A172 (cell line): ENCODE measurements around the gene KRTAP10-5. TPM values are rescaled to one million over a fixed set of nuclear protein-coding genes. Genes with fewer than 3 reads are reported as not detected.
"Not testable (repeated sequence)": the region's sequence is repeated elsewhere in the genome, so short reads cannot be mapped to it uniquely, and the experiment has no call there.

Experiments
- DNase-seq: peaks from one replicate; pipeline ENCODE4 v3.0.0-alpha.2; 2015; ENCODE audit warnings: low spot score
- total RNA-seq: library from RNA; depleted of rRNA; stranded (reverse); fragments of >200 nt; shearing (Covaris generic); gene quantifications from 2 replicates; pipeline ENCODE4 v1.2.3, GENCODE V29; 2014; rRNA removed

KRTAP10-5 gene, protein sequence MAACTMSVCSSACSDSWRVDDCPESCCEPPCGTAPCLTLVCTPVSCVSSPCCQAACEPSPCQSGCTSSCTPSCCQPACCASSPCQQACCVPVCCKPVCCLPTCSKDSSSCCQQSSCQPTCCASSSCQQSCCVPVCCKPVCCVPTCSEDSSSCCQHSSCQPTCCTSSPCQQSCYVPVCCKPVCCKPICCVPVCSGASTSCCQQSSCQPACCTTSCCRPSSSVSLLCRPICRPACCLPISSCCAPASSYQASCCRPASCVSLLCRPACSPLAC
- total RNA-seq = not detected in 2 replicates

- DNase-seq = not testable (repeated sequence)
Observed at GRCh38 chr21:44580231-44580821, at the start of gene KRTAP10-5. Gene KRTAP10-5, minus strand, starts transcription at chr21:44580604. Its CDS starts 26 bp downstream, at chr21:44580578.

- DNase-seq = no peak
Observed at GRCh38 chr21:44628707-44629391, 48.4 kb upstream of the KRTAP10-5 start.

GRCh38 chr21:44627831-44628233 lies 47.4 kb upstream of the KRTAP10-5 start:
- not testable (repeated sequence) for DNase-seq

GRCh38 chr21:44627181-44627822 lies 46.9 kb upstream of the KRTAP10-5 start:
- not testable (repeated sequence) for DNase-seq

GRCh38 chr21:44626673-44627143 lies 46.3 kb upstream of the KRTAP10-5 start, which contains the start of gene KRTAP10-9:
Gene KRTAP10-9, plus strand, starts transcription at chr21:44627093. Its CDS starts 79 bp downstream, at chr21:44627172.
- no peak for DNase-seq

- DNase-seq = no peak
Observed at GRCh38 chr21:44626262-44626661, 45.9 kb upstream of the KRTAP10-5 start.

- no peak for DNase-seq
Observed at GRCh38 chr21:44625756-44626155, 45.4 kb upstream of the KRTAP10-5 start.

GRCh38 chr21:44623575-44623974 lies 43.2 kb upstream of the KRTAP10-5 start:
- no peak for DNase-seq

DNA sequence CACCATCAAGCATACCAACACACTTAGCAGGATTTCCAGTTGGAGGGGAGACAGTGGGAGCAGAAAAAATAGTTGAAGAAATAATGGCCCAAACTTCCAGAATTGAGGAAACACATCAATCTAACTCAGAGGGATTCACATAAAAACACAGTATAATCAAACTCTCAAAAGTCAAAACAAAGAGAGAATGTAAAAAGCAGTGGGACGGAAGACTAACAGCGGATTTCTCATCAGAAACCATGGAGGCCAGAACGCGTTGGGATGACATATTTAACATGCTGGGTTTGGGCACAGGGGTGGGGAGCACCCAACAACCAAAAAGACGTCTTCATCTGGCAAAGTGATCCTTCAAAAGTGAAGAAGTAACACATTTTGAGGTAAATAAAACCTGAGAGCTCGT lies 39.5 kb upstream of the KRTAP10-5 start:
- DNase-seq = no peak

- DNase-seq = no peak
Observed at GRCh38 chr21:44618909-44619308, 38.5 kb upstream of the KRTAP10-5 start.

- DNase-seq = no peak
Observed at GRCh38 chr21:44618504-44618903, 38.1 kb upstream of the KRTAP10-5 start.

GRCh38 chr21:44617071-44617501 lies 36.7 kb upstream of the KRTAP10-5 start:
- DNase-seq = no peak

GRCh38 chr21:44616591-44616926 lies 36.2 kb upstream of the KRTAP10-5 start:
- DNase-seq = no peak

GRCh38 chr21:44615911-44616590 lies 35.6 kb upstream of the KRTAP10-5 start:
- no peak for DNase-seq

DNA sequence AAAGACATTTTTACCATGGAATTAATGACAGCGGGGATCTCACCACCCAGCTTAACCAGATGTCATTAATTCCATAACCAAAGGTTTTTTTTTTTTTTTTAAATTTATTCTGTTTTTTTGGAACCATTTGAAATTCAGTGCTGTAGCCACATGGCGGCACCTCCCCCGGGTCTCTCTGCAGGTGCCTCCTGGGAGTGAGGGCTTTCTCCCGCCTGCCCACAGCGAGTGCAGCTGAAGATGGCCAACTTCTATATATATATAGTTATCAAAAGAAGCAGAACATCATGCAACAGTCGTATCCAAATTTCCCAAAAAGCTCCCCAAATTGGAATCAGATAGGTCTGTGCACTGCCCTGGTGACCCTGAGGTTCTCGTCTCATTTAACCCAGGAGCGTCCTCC lies 35.1 kb upstream of the KRTAP10-5 start:
- DNase-seq = no peak

DNA sequence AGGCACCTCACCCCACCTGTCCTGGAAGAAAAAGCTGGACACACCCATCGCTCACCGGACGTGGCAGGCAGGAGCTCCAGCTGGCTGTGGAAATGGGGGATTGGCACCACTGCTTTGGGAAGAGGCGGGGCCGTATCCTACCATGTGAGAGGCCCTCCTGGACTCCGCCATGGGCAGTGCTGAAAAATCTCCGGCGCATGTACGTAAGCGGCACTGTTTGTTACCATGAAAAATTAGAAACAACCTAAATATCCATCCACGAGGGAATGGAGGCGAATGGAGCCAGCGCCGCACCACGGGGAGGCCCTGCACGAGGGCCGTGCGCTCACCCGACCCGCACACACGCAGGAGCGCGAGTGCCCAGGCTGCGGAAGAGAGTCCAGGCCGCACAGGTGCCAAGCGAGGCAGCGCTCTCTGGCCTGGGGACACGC lies 34.6 kb upstream of the KRTAP10-5 start:
- DNase-seq = no peak

DNA sequence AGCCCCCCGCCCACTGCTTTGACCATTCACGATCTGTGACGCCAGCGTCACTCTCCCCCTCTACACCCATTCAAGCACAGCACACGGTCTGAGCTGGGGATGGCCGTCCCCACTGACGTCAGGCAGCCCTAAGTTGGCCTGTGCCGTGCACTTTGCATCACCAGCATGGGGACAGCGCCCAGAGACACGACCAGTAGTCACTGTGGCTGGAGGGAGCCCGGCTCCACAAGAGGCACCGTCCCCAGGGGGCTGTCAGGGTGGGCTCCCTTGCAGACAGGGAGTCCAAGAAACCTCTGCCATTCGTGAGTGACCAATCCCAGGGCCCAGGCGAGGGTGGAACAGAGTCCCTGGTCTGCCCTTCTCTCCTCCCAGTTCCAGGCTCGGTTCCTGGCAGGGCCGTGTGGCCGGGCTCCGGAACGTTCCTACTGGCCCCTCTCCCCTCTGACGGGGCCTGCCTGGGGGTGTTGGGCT lies 33.8 kb upstream of the KRTAP10-5 start:
- DNase-seq = no peak

- no peak for DNase-seq
Observed at GRCh38 chr21:44613386-44614155, 33.2 kb upstream of the KRTAP10-5 start.

DNA sequence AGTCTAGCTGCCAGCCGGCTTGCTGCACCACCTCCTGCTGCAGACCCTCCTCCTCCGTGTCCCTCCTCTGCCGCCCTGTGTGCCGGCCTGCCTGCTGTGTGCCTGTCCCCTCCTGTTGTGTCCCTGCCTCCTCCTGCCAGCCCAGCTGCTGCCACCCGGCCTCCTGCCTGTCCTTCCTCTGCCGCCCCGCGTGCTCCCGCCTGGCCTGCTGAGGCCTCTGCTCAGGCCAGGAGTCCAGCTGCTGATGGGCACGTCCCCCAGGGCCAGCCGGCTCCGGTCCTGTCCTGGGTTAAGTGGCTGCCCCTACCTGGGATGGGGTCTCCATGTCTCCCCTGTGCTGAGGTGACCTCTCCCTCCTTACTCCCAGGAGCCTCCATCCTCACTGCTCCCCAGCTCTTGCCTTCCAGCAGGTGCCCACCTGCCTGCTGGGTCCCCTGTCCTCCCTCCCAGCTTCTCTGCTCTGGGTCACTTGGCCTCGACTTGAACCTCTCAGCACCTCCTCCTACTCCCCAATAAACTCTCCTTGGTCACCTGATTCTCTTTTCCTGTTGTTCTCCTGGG lies 32.3 kb upstream of the KRTAP10-5 start:
- DNase-seq = no peak

GRCh38 chr21:44612029-44612486 lies 31.7 kb upstream of the KRTAP10-5 start, which contains the start of gene KRTAP10-8:
Gene KRTAP10-8, plus strand, starts transcription at chr21:44612079. Its CDS starts 22 bp downstream, at chr21:44612101.
- DNase-seq = no peak
